ENCODE measurements around the gene TTLL3. TPM values are rescaled to one million over a fixed set of nuclear protein-coding genes. Genes with fewer than 3 reads are reported as not detected.

The TTLL3 gene
- polyA plus RNA-seq, 1 of the 3 experiments (the other 2 are of a cell fraction) = 41.6 TPM

DNA sequence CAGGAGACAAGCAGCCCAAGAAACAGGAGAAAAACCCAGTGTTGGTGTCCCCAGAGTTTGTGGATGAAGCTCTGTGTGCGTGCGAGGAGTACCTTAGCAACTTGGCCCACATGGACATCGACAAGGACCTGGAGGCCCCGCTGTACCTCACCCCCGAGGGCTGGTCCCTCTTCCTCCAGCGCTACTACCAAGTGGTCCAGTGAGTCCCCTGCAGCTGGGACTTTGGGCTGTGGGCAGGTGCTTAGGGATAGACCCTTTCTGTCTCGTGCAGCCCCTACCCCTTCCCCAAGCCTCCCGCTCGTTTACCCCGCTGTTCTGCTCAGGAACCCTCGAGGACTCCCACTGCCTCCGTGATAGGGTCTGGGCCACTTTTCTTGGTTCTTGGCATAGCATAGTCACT, 10.5 kb downstream of the TTLL3 start:
- TF ChIP-seq, protein P1, sequence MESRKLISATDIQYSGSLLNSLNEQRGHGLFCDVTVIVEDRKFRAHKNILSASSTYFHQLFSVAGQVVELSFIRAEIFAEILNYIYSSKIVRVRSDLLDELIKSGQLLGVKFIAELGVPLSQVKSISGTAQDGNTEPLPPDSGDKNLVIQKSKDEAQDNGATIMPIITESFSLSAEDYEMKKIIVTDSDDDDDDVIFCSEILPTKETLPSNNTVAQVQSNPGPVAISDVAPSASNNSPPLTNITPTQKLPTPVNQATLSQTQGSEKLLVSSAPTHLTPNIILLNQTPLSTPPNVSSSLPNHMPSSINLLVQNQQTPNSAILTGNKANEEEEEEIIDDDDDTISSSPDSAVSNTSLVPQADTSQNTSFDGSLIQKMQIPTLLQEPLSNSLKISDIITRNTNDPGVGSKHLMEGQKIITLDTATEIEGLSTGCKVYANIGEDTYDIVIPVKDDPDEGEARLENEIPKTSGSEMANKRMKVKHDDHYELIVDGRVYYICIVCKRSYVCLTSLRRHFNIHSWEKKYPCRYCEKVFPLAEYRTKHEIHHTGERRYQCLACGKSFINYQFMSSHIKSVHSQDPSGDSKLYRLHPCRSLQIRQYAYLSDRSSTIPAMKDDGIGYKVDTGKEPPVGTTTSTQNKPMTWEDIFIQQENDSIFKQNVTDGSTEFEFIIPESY (IDR thresholded peaks at IDR 0.05; ENCODE audit: borderline replicate concordance, low read depth) = no peak
- TF ChIP-seq, protein P2, sequence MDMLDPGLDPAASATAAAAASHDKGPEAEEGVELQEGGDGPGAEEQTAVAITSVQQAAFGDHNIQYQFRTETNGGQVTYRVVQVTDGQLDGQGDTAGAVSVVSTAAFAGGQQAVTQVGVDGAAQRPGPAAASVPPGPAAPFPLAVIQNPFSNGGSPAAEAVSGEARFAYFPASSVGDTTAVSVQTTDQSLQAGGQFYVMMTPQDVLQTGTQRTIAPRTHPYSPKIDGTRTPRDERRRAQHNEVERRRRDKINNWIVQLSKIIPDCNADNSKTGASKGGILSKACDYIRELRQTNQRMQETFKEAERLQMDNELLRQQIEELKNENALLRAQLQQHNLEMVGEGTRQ (IDR thresholded peaks at IDR 0.05; ENCODE audit: borderline replicate concordance, low read depth, low read length) = no peak
- TF ChIP-seq, protein P3, sequence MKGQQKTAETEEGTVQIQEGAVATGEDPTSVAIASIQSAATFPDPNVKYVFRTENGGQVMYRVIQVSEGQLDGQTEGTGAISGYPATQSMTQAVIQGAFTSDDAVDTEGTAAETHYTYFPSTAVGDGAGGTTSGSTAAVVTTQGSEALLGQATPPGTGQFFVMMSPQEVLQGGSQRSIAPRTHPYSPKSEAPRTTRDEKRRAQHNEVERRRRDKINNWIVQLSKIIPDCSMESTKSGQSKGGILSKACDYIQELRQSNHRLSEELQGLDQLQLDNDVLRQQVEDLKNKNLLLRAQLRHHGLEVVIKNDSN (IDR thresholded peaks at IDR 0.05; ENCODE audit: borderline replicate concordance, low read depth) = no peak
- no peak for TF ChIP-seq GABPA (IDR thresholded peaks at IDR 0.05; ENCODE audit: low read depth)
- TF ChIP-seq TAF1 (IDR thresholded peaks at IDR 0.05; ENCODE audit: borderline replicate concordance, low read depth, low read length) = no peak
- TF ChIP-seq EZH2phosphoT487 (IDR thresholded peaks at IDR 0.05; ENCODE audit: borderline replicate concordance, low read depth) = no peak
- no peak for TF ChIP-seq MEF2A (IDR thresholded peaks at IDR 0.05; ENCODE audit: borderline replicate concordance, low read depth)
- no peak for TF ChIP-seq CHD2 (IDR thresholded peaks at IDR 0.05; ENCODE audit: low read length, partially characterized antibody)
- TF ChIP-seq, protein P4, sequence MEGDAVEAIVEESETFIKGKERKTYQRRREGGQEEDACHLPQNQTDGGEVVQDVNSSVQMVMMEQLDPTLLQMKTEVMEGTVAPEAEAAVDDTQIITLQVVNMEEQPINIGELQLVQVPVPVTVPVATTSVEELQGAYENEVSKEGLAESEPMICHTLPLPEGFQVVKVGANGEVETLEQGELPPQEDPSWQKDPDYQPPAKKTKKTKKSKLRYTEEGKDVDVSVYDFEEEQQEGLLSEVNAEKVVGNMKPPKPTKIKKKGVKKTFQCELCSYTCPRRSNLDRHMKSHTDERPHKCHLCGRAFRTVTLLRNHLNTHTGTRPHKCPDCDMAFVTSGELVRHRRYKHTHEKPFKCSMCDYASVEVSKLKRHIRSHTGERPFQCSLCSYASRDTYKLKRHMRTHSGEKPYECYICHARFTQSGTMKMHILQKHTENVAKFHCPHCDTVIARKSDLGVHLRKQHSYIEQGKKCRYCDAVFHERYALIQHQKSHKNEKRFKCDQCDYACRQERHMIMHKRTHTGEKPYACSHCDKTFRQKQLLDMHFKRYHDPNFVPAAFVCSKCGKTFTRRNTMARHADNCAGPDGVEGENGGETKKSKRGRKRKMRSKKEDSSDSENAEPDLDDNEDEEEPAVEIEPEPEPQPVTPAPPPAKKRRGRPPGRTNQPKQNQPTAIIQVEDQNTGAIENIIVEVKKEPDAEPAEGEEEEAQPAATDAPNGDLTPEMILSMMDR (IDR thresholded peaks at IDR 0.05) = no peak
- TF ChIP-seq, protein P5, sequence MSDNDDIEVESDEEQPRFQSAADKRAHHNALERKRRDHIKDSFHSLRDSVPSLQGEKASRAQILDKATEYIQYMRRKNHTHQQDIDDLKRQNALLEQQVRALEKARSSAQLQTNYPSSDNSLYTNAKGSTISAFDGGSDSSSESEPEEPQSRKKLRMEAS (IDR thresholded peaks at IDR 0.05; ENCODE audit: low read depth) = no peak
- TF ChIP-seq YY1 (IDR thresholded peaks at IDR 0.05; ENCODE audit: low read depth) = no peak
- TF ChIP-seq GATA2 (CRISPR knock-in tag; IDR thresholded peaks at IDR 0.05) = no peak
- no peak for TF ChIP-seq FOSL2 (IDR thresholded peaks at IDR 0.05; ENCODE audit: borderline replicate concordance, low read depth)
- TF ChIP-seq, protein P6, sequence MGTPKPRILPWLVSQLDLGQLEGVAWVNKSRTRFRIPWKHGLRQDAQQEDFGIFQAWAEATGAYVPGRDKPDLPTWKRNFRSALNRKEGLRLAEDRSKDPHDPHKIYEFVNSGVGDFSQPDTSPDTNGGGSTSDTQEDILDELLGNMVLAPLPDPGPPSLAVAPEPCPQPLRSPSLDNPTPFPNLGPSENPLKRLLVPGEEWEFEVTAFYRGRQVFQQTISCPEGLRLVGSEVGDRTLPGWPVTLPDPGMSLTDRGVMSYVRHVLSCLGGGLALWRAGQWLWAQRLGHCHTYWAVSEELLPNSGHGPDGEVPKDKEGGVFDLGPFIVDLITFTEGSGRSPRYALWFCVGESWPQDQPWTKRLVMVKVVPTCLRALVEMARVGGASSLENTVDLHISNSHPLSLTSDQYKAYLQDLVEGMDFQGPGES (IDR thresholded peaks at IDR 0.05; ENCODE audit: low read depth, low read length) = no peak
- Histone ChIP-seq H3K9me3 (no peaks in the 10 kb centered on the region), H3K79me2 (ENCODE audit: insufficient read depth) (no peaks in the 10 kb centered on the region), H3K4me1 (ENCODE audit: control insufficient read depth in 1 of 2, insufficient read depth in 2 of 2, low read depth in 1 of 2, low read length in 1 of 2) (no peaks in the 10 kb centered on the region), H3K9ac (no peak overlapping the region), H3K9me2 (no peaks in the 10 kb centered on the region), H3F3A (replicated peaks; ENCODE audit: insufficient read depth) (no peaks in the 10 kb centered on the region), H2AFZ (ENCODE audit: low read depth) (no peak overlapping the region), H3K27me3 (ENCODE audit: insufficient read depth) (no peaks in the 10 kb centered on the region), H4K20me1 (ENCODE audit: insufficient read depth) (no peaks in the 10 kb centered on the region), H3K4me3 (ENCODE audit: low read depth in 2 of 2, low read length in 1 of 2) (no peak overlapping the region), H3K27ac (ENCODE audit: low read depth in 2 of 2, low read length in 1 of 2) (no peak overlapping the region), H3K4me2 (no peak overlapping the region), H3K36me3 (replicated peaks in 1 of 2; ENCODE audit: control insufficient read depth in 1 of 2, insufficient read depth in 2 of 2, low read length in 1 of 2) (no peaks in the 10 kb centered on the region)
- ChIA-PET POLR2A (no interaction called here), CTCF (interaction anchor here (0.6 to 1.3 kb wide), 3 partner anchors 10 to 16 kb away, joined by 3 read pairs; no protein-coding TSS in a partner anchor)
- WGBS (ENCODE audit: low lambda C conversion rate) = 91% methylated on average over 6 of the region's 12 CpGs
- no peak for DNase-seq
